GM12878 (cell line): ENCODE results near the gene RECQL5. TPM values are rescaled to one million over a fixed set of nuclear protein-coding genes. Genes with fewer than 3 reads are reported as not detected.

Source experiments
- ATAC-seq: fragments of 200-7000 bp; cut with Tn5 transposase; 3 replicates; pipeline ENCODE4 v1.9.1; 2020; ENCODE audit warnings: mild to moderate bottlenecking, moderate library complexity
- BruUV-seq: library from RNA; stranded (reverse); fragments of 400-500 nt; replicated peaks from 2 replicates; lab custom pipeline; 2021; lab: Mats Ljungman, UMichigan
- CTCF ChIA-PET: fragments of 300-600 bp; sonication (Branson Sonifier 250); formaldehyde crosslinking; extraction: SDS; loops from one replicate; lab custom pipeline; 2021; ENCODE audit warnings: inconsistent platforms; lab: Yijun Ruan, JAX
- POLR2A ChIA-PET: fragments of 350-600 bp; formaldehyde crosslinking; extraction: SDS; loops from one replicate; lab custom pipeline; 2021; ENCODE audit warnings: inconsistent platforms; lab: Charles Lee
- RAD21 ChIA-PET: fragments of 300-600 bp; sonication (Branson Sonifier 250); formaldehyde crosslinking; loops from one replicate; lab custom pipeline; 2023; ENCODE audit warnings: antibody characterized with exemption; ENCODE audit not compliant: unreplicated experiment; lab: Charles Lee
- SMC1A ChIA-PET: fragments of 300-600 bp; sonication (Branson Sonifier 250); formaldehyde crosslinking; loops from one replicate; lab custom pipeline; 2023; ENCODE audit not compliant: unreplicated experiment, uncharacterized antibody; lab: Charles Lee
- DNase-seq: peaks from one replicate; pipeline ENCODE4 v3.0.0-alpha.2; 2011; ENCODE audit warnings: low read depth, low spot score
- FAIRE-seq: peaks from 3 replicates; lab custom pipeline; 2011; peaks lifted over from hg19 to GRCh38; lab: Jason Lieb, UNC
- H2AFZ ChIP-seq: 2 replicates; pipeline ENCODE4 v1.6.0; 2011; ENCODE audit warnings: low read depth, low read length, control low read depth; ENCODE audit not compliant: control insufficient read depth
- H3K27ac ChIP-seq: 2 replicates; pipeline ENCODE4 v1.5.1; 2011; ENCODE audit warnings: control low read depth; ENCODE audit not compliant: control insufficient read depth, insufficient read depth
- H3K27me3 ChIP-seq, 2 experiments: replicated peaks in 1 of 2; 2 replicates each; pipeline versions ENCODE4 v1.6.0 to v1.6.1; 2011; ENCODE audit warnings: low read length in 1 of 2; ENCODE audit not compliant: control insufficient read depth in 2 of 2, insufficient read depth in 2 of 2
- H3K36me3 ChIP-seq, 2 experiments: 2 replicates each; pipeline ENCODE4 v1.5.1; 2011; ENCODE audit warnings: low read length in 1 of 2; ENCODE audit not compliant: control insufficient read depth in 2 of 2, insufficient read depth in 2 of 2
- H3K4me1 ChIP-seq: 2 replicates; pipeline ENCODE4 v1.6.1; 2011; ENCODE audit warnings: mild to moderate bottlenecking, low read length, moderate library complexity, mixed read lengths; ENCODE audit not compliant: control insufficient read depth, insufficient read depth
- H3K4me2 ChIP-seq: 2 replicates; pipeline ENCODE4 v1.6.0; 2011; ENCODE audit warnings: control low read depth; ENCODE audit not compliant: control insufficient read depth, insufficient read depth
- H3K4me3 ChIP-seq: fragments of 200-600 bp; sonication (generic); 2 replicates; pipeline ENCODE4 v1.5.1; 2016
- H3K79me2 ChIP-seq: 2 replicates; pipeline ENCODE4 v1.6.0; 2011; ENCODE audit warnings: low read length; ENCODE audit not compliant: control insufficient read depth, insufficient read depth
- H3K9ac ChIP-seq: 2 replicates; pipeline ENCODE4 v1.8.0; 2011; ENCODE audit warnings: low read length, control low read depth, mixed read lengths; ENCODE audit not compliant: control insufficient read depth, insufficient read depth
- H3K9me3 ChIP-seq: replicated peaks from 3 replicates; pipeline ENCODE4 v1.5.1; 2011; ENCODE audit warnings: mild to moderate bottlenecking, low read length; ENCODE audit not compliant: control insufficient read depth, insufficient read depth
- H4K20me1 ChIP-seq: 2 replicates; pipeline ENCODE4 v1.6.0; 2011; ENCODE audit not compliant: control insufficient read depth, insufficient read depth
- CREB1 ChIP-seq: IDR thresholded peaks from 2 replicates; pipeline ENCODE4 v1.6.1; 2012; ENCODE audit warnings: low read depth, mild to moderate bottlenecking, inconsistent platforms
- HDAC2 ChIP-seq: fragments of 200-600 bp; sonication (generic); IDR thresholded peaks from 2 replicates; pipeline ENCODE4 v1.6.1; 2017
- HDAC6 ChIP-seq: fragments of 200-600 bp; sonication (generic); IDR thresholded peaks from one replicate; pipeline ENCODE4 v1.8.0; 2017; ENCODE audit warnings: antibody characterized with exemption; ENCODE audit not compliant: unreplicated experiment
- IKZF1 ChIP-seq: fragments of 450-650 bp; conservative IDR thresholded peaks from 2 replicates; pipeline ENCODE4 v1.6.1; 2017; ENCODE audit warnings: antibody characterized with exemption, mild to moderate bottlenecking
- KDM1A ChIP-seq: fragments of 200-600 bp; sonication (generic); IDR thresholded peaks from 2 replicates; pipeline ENCODE4 v1.6.1; 2016; ENCODE audit warnings: borderline replicate concordance
- SP1 ChIP-seq: IDR thresholded peaks from one replicate; pipeline ENCODE4 v1.6.1; 2011; ENCODE audit warnings: low read depth, low read length
- ZNF24 ChIP-seq: fragments of 450-650 bp; IDR thresholded peaks from 2 replicates; pipeline ENCODE4 v1.6.1; 2017; ENCODE audit warnings: antibody characterized with exemption, mild to moderate bottlenecking
- WGBS: methylation state at CpG from one replicate; pipeline ENCODE4 v1.1.6; 2016; ENCODE audit warnings: low lambda C conversion rate; ENCODE audit not compliant: insufficient replicate concordance, insufficient coverage; ENCODE audit errors: missing lambda C conversion rate; 5-methylcytosine and 5-hydroxymethylcytosine counted together
- in situ Hi-C: fragments of 300-500 bp; cut with MboI; formaldehyde crosslinking; loops from 9 replicates; pipeline ENCODE4 v1.14.3; 2018; ENCODE audit warnings: mixed read lengths
- intact Hi-C: fragments of 100-400 bp; cut with micrococcal nuclease; formaldehyde crosslinking; loops from one replicate; pipeline ENCODE4 v1.14.2; 2022; ENCODE audit not compliant: unreplicated experiment
- polyA plus RNA-seq, 11 experiments: library from polyadenylated mRNA; depleted of rRNA in 4 of 11; unstranded in 6 of 11; stranded (reverse) in 5 of 11; fragments of >200 nt; fragmentation: Nextera tagmentation in 4 of 11; fragmentation: Illumina TruSeq in 1 of 11; extraction: Ambion mirVana in 4 of 11; extraction: Trizol in 1 of 11; gene quantifications; 1 replicate in 1 of 11; 2 replicates in 10 of 11; pipeline versions ENCODE4 v1.2.1 to v1.2.3, GENCODE V29; 2011 to 2016; ENCODE audit warnings: inconsistent platforms in 2 of 11, missing spikeins in 2 of 11, low read depth in 1 of 11
- total RNA-seq, 4 experiments: library from RNA; depleted of rRNA in 3 of 4; stranded (reverse); fragments of >200 nt in 3 of 4; fragmentation: Illumina TruSeq in 1 of 4; extraction: Trizol in 1 of 4; gene quantifications; 2 replicates each; pipeline versions ENCODE4 v1.2.1 to v1.2.3, GENCODE V29; 2013 to 2021
- TF ChIP-seq, protein P1 (sequence below): IDR thresholded peaks from 2 replicates; pipeline ENCODE4 v1.6.1; 2011; ENCODE audit warnings: borderline replicate concordance, low read depth, mild to moderate bottlenecking, moderate library complexity, mixed read lengths, low read length; ENCODE audit not compliant: insufficient read depth; ENCODE audit errors: extremely low read length
- TF ChIP-seq, protein P2 (sequence below): IDR thresholded peaks from 2 replicates; pipeline ENCODE4 v1.6.1; 2012; ENCODE audit warnings: low read depth, low read length, improper control_type of control experiment
- TF ChIP-seq, protein P3 (sequence below): fragments of 450-650 bp; IDR thresholded peaks from 2 replicates; pipeline ENCODE4 v1.6.1; 2016; ENCODE audit warnings: mild to moderate bottlenecking
- TF ChIP-seq, protein P4 (sequence below): IDR thresholded peaks from 2 replicates; pipeline ENCODE4 v1.6.1; 2012; ENCODE audit warnings: low read length, inconsistent platforms
- TF ChIP-seq, protein P5 (sequence below): fragments of 150-350 bp; IDR thresholded peaks from 2 replicates; pipeline ENCODE4 v1.6.1; 2016; ENCODE audit warnings: low read depth, low read length
- TF ChIP-seq, protein P6 (sequence below), 3 experiments: IDR thresholded peaks in 2 of 3; conservative IDR thresholded peaks in 1 of 3; 2 replicates each; pipeline ENCODE4 v1.5.1; 2011; ENCODE audit warnings: low read depth in 3 of 3, low read length in 3 of 3, mild to moderate bottlenecking in 3 of 3, control low read depth in 2 of 3, moderate library complexity in 2 of 3, inconsistent platforms in 1 of 3, mixed read lengths in 1 of 3; ENCODE audit not compliant: control insufficient read depth in 2 of 3, insufficient read depth in 1 of 3; ENCODE audit errors: extremely low read depth in 1 of 3

Gene RECQL5
- total and polyA plus RNA-seq, 10 of the 15 experiments (the other 5 are each of a cell fraction or from before 2014, with no cell fraction given) = 3.6 to 30.6 (median 20.1) TPM

DNA sequence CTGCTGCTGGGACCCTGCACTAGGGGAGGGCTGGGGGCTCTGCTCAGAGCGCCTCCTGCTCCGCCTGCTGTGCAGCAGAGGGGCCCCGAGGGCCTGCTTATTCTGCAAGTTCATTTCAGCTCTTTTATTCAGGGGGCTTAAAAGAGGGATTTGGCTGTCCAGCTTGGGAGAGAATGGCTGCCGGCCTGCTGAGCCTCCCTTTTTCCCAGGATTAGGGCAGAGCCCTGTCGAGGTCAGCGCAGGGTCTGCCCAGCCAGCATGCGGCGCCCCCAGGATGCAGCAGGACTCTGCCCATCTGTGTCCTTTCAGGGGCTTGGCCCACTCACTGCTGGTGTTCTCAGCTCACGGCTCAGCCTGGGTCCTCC is 32.6 kb downstream of the RECQL5 start:
- Histone ChIP-seq H3K4me2 (no peak overlapping the region), H3K9me3 (no peaks in the 10 kb centered on the region), H3K9ac (no peak overlapping the region), H4K20me1 (no peaks in the 10 kb centered on the region; the same call in 1 of the 2 replicates), H3K27ac (no peak overlapping the region), H2AFZ (no peak overlapping the region), H3K79me2 (no peaks in the 10 kb centered on the region), H3K27me3 (no peaks in the 10 kb centered on the region), H3K4me3 (no peak overlapping the region), H3K36me3 (peaks cover 0 to 4% of the 10 kb centered on the region in 2 experiments; a peak in 2 of 4 replicates), H3K4me1 (peaks cover 8% of the 10 kb centered on the region)
- WGBS = 88% methylated on average over 9 of the region's 9 CpGs
- ATAC-seq (no peak), FAIRE-seq (no peak), DNase-seq (no peak)
- SMC1A ChIA-PET = interaction anchor here (0.8 to 4.3 kb wide), 10 partner anchors 8 to 116 kb away, joined by 3 to 44 read pairs (median 10); a partner anchor contains a TSS
- in situ Hi-C loops = loop anchor here (10.0 kb wide), 1 partner anchor 110 kb away; no protein-coding TSS in a partner anchor
- intact Hi-C loops = no loop called here
- BruUV-seq = no TSS peak
- POLR2A ChIA-PET = interaction anchor here (0.6 to 1.9 kb wide), 3 partner anchors 12 to 374 kb away, joined by 3 to 8 read pairs (median 4); a partner anchor contains a TSS
- RAD21 ChIA-PET = interaction anchor here (0.9 to 6.3 kb wide), 10 partner anchors 11 to 119 kb away, joined by 3 to 148 read pairs (median 12); partner anchors contain the start of gene RECQL5
- CTCF ChIA-PET = interaction anchor here (0.6 to 13.0 kb wide), 30 partner anchors 8 to 520 kb away, joined by 3 to 349 read pairs (median 5); partner anchors contain the start of genes RECQL5 and SAP30BP
- TF ChIP-seq CREB1 (no peak), HDAC6 (no peak), IKZF1 (no peak), ZNF24 (no peak), KDM1A (no peak), SP1 (no peak), HDAC2 (no peak)
- TF ChIP-seq, protein P1, sequence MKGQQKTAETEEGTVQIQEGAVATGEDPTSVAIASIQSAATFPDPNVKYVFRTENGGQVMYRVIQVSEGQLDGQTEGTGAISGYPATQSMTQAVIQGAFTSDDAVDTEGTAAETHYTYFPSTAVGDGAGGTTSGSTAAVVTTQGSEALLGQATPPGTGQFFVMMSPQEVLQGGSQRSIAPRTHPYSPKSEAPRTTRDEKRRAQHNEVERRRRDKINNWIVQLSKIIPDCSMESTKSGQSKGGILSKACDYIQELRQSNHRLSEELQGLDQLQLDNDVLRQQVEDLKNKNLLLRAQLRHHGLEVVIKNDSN = no peak
- TF ChIP-seq, protein P2, sequence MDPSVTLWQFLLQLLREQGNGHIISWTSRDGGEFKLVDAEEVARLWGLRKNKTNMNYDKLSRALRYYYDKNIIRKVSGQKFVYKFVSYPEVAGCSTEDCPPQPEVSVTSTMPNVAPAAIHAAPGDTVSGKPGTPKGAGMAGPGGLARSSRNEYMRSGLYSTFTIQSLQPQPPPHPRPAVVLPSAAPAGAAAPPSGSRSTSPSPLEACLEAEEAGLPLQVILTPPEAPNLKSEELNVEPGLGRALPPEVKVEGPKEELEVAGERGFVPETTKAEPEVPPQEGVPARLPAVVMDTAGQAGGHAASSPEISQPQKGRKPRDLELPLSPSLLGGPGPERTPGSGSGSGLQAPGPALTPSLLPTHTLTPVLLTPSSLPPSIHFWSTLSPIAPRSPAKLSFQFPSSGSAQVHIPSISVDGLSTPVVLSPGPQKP = no peak
- TF ChIP-seq, protein P3, sequence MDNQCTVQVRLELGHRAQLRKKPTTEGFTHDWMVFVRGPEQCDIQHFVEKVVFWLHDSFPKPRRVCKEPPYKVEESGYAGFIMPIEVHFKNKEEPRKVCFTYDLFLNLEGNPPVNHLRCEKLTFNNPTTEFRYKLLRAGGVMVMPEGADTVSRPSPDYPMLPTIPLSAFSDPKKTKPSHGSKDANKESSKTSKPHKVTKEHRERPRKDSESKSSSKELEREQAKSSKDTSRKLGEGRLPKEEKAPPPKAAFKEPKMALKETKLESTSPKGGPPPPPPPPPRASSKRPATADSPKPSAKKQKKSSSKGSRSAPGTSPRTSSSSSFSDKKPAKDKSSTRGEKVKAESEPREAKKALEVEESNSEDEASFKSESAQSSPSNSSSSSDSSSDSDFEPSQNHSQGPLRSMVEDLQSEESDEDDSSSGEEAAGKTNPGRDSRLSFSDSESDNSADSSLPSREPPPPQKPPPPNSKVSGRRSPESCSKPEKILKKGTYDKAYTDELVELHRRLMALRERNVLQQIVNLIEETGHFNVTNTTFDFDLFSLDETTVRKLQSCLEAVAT = no peak
- TF ChIP-seq, protein P4, sequence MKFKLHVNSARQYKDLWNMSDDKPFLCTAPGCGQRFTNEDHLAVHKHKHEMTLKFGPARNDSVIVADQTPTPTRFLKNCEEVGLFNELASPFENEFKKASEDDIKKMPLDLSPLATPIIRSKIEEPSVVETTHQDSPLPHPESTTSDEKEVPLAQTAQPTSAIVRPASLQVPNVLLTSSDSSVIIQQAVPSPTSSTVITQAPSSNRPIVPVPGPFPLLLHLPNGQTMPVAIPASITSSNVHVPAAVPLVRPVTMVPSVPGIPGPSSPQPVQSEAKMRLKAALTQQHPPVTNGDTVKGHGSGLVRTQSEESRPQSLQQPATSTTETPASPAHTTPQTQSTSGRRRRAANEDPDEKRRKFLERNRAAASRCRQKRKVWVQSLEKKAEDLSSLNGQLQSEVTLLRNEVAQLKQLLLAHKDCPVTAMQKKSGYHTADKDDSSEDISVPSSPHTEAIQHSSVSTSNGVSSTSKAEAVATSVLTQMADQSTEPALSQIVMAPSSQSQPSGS = no peak
- TF ChIP-seq, protein P5, sequence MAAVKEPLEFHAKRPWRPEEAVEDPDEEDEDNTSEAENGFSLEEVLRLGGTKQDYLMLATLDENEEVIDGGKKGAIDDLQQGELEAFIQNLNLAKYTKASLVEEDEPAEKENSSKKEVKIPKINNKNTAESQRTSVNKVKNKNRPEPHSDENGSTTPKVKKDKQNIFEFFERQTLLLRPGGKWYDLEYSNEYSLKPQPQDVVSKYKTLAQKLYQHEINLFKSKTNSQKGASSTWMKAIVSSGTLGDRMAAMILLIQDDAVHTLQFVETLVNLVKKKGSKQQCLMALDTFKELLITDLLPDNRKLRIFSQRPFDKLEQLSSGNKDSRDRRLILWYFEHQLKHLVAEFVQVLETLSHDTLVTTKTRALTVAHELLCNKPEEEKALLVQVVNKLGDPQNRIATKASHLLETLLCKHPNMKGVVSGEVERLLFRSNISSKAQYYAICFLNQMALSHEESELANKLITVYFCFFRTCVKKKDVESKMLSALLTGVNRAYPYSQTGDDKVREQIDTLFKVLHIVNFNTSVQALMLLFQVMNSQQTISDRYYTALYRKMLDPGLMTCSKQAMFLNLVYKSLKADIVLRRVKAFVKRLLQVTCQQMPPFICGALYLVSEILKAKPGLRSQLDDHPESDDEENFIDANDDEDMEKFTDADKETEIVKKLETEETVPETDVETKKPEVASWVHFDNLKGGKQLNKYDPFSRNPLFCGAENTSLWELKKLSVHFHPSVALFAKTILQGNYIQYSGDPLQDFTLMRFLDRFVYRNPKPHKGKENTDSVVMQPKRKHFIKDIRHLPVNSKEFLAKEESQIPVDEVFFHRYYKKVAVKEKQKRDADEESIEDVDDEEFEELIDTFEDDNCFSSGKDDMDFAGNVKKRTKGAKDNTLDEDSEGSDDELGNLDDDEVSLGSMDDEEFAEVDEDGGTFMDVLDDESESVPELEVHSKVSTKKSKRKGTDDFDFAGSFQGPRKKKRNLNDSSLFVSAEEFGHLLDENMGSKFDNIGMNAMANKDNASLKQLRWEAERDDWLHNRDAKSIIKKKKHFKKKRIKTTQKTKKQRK = no peak
- TF ChIP-seq, protein P6, sequence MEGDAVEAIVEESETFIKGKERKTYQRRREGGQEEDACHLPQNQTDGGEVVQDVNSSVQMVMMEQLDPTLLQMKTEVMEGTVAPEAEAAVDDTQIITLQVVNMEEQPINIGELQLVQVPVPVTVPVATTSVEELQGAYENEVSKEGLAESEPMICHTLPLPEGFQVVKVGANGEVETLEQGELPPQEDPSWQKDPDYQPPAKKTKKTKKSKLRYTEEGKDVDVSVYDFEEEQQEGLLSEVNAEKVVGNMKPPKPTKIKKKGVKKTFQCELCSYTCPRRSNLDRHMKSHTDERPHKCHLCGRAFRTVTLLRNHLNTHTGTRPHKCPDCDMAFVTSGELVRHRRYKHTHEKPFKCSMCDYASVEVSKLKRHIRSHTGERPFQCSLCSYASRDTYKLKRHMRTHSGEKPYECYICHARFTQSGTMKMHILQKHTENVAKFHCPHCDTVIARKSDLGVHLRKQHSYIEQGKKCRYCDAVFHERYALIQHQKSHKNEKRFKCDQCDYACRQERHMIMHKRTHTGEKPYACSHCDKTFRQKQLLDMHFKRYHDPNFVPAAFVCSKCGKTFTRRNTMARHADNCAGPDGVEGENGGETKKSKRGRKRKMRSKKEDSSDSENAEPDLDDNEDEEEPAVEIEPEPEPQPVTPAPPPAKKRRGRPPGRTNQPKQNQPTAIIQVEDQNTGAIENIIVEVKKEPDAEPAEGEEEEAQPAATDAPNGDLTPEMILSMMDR (IDR thresholded peaks at IDR 0.05 in 2 of 3, conservative IDR thresholded peaks at IDR 0.05 in 1 of 3; ENCODE audit: control insufficient read depth in 2 of 3, extremely low read depth in 1 of 3, insufficient read depth in 1 of 3, low read depth in 3 of 3, low read length in 3 of 3) = no peak
